GM18502 (cell line): ENCODE data around the gene CYGB.

Experiments used
- ATAC-seq: cut with Tn5 transposase; IDR thresholded peaks from one replicate; pipeline ENCODE4 v1.9.1; 2021; ENCODE audit warnings: mild to moderate bottlenecking; ENCODE audit not compliant: unreplicated experiment, poor library complexity

The CYGB gene

DNA sequence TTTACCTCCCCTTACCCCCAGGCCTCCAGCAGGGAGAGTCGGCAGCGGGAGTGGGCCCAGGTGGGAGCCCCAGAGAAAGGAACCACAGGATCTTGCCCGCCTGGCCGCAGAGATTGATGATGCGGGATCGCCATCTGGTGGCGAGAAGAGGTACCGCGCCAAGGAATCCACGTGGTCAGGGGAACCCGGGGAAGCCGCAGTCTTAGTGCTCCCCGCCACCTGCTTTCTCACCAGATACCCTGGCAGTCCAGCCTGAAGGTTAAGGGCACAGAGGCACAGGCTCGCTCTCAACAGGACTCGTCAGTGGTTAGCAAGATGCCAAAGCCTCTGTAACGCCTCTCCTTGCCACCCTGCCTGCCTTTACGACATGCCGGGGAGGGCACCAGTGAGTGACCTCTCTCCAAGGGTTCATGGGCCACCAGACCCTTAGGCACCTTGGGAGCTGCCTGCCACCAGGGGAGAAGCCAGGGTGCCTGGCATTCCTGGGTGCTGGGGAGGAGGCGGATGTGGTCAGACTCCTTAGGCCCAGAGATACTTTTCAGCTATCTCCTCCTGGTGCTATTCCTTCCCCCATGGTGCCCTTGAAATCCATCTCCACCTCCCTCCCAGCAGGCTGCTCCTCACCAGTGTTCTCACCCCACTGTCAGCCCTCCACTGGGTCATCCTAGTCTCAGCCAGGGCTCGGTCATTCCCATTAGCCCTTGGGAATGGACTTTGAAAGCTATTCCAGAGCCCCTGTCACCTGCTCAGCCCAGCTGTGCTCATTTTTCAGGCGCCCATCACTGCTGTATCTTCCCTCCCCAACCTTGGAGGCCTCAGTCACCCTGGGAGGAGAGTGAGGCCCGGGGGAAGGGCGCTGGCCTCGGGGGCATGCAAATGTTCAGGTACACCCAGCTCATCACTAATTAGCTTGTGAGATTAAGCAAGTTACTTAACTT is 30.8 kb downstream of the CYGB start:
- ATAC-seq = no peak

DNA sequence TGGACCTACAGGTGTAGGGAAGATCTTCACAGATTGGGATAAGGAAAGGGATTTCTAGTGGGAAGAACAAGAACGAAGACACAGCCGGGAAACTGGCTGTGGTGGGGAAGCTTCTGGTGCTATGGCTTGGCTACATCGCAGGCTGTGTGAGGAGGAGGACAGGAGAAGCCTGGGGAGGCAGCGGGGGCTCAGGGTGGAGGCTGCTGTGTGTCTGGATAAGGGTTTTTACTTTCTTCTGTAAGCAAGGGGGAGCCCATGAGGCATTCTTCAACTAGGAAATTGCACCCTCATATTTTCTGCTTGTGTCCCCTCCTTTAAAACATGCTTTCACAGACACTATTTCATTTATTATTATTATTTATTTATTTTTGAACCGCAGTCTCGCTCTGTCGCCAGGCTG is 33.4 kb downstream of the CYGB start:
- no peak for ATAC-seq

DNA sequence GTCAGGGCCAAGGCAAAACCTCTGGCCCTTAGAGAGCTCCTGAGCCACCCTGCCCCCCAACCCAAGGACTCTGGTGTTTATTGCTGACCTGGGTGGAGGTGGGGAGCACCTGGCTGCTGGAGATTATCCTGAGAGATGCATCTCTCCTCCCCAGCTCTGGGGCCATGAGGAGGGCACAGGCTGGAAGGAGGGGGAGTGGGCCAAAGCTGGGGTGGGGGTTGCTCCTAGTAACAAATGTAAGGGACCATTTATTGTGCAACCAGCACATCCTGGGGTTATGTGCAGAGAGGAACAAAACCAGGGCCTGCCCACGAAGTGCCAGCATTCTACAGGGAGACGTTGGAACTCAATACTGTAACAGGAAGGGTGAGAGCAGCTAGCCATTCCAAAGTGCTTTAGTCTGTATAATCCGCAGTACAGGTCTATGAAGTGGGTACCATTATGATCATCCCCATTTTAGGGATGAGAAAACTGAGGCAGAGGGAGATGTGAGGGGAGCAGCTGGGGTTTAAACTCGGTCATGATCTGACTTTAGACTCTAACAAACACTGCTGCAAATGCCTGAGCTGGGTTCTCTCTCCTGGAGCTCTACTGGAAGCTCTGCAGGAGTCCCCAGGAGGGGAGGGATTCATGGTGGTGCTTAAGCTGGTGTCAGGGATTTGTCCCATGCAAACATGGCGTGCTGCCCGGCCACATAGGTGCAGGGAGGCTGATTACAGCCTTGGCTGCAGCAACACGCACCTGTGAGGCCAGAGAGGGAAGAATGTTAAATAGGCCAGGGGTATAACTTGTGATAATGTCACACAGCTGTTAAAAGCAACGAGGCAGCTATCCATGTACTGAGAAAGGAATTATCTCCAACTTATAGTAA is 34.9 kb downstream of the CYGB start:
- no peak for ATAC-seq

DNA sequence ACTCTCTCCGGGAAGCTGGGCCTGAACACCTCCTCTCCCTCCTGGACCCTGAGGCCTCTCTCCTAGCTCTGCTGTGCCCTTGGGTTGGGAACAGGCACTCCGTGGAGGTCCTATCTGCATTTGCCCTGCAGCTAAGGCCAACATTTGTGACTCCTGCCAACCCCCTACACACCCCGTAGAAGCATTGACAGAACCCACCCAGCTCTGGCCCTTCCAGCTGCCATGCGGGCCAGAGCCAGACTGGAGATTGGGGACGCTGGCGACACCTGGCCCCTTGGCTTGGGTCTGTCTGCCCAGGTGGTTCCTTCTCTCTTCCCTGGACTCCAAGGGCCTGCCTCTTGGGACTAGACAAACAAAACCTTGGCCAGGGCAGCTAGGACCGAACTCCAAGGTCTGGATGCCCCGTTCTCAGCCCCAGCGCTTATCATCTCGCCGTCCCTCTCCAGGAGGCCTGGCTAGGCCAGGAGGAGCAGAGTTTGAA is 35.6 kb downstream of the CYGB start:
- ATAC-seq = no peak

DNA sequence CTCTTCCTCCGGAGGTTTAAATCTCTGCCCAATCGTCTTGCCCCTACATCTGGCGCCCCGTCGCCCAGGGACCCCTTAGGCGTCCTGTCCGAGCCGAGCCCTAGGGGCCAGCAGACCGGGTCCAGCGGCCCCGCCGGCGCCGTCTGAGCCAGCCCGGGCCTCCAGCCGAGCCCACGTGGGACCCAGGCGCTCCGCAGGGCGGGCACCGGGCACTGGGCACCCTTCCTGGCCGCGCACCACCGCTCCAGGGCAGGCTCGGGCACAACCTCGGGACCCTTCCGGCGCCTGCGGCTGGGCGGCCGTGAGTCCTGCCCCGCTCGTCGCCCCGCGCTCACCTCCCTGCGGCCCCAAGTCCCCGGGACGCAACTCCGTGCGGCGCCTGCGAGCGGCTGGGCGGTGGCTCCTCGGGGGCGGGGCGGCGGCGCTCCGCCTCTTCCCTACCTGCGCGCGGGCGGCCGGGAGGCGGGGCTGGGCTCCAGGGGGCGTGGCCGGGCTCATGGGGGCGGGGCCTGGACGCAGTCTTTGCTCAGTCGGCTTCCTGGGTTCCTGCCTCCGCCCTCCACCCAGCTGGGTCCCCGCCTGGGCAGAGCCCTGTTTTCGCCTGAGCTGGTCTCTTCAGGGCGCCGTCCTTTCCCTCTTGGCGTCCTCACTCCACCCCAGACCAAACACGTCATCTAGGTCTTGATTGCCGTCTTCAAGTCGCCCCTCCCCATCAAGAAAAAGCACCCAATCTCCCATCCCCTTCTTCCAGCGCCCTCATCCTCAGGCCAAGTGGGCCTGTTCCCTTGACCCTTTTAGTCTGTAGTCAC is 36.3 kb downstream of the CYGB start, which contains the start of gene RHBDF2:
Gene RHBDF2 (minus strand): TSS at position 406 of the 809 bp plus-strand sequence. CDS start 19,899 bp downstream, outside the sequence.
- ATAC-seq = peak; percentile 71

DNA sequence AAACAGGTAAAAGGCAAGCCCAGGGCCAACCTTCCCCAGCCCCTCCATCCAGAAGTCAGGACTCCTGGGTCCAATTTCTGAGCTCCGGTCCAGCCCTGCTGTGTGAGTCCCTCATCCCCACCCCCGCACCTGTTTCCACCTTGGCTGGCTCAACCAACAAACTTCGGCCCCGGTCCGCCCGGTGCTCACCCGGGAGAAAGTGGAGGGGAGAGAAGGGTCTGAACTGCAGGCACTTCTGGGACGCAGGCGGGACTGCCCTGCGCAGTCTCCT is 36.8 kb downstream of the CYGB start:
- ATAC-seq = no peak

DNA sequence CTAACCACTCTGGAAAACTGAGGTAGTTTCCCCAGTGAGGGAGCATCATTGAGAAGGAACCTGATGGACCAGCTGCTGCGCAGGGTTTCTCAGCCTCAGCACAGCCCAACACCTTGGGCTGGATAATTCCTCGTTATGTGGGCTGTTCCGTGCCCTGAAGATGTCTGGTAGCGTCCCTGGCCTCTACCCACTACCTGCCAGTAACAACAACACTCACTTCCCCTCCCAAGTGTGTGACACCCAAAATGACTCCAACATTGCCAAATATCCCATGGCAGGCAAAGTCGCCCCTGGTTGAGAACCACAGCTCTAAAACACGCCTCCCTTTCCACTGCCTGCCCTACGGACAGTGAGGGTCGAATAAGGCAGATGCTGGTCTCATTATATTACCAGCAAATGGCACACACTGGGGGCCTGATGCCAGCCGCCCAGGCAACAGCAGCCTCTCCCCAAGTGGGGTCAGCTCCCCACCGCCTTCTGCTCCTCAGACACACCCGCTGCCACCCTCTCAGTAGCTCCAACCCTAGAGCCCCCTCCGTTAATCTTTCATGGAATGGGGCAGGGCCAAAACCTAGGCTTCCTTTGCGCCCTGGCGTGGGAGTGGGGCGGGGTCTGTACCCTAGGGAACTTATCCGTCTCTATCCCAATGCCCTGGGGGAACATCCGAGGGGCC is 37.3 kb downstream of the CYGB start:
- no peak for ATAC-seq

DNA sequence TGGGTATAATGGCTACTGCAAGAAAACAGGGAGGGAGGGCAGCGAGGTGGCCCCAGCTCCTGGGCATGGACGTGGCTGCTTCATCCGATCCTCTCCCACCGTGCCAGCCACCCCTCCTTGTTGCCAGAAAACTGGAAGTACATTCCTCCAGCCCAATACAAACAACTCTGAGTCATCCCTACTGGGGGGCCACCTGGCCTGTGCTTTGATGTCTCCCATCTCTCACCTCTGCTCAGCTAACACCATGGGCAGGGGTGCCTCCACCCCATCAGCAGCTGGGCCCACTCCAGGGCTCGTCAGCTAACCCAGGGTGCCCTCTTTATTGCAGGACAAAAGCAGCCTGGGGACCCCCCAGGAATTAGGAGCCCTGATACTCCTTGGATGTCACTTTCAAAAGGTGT is 38.2 kb downstream of the CYGB start:
- ATAC-seq = no peak

DNA sequence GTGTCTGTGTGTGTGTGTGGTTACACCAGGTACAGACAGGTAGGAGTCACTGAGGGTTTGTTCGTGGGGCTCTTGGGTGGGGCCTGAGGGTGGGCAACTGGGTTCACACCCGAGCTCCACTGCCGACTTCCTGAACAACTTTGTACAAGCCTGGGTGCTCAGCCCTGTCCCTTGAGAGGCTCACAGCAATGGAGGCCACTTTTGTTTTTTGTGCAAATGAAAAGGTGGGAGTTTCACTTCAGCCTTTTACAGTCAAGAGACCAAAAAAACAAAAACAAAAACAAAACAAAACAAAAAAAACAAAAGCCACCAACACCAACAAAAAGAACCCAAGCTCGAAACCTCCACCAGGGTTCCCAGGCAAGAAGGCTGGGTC is 38.6 kb downstream of the CYGB start:
- no peak for ATAC-seq

DNA sequence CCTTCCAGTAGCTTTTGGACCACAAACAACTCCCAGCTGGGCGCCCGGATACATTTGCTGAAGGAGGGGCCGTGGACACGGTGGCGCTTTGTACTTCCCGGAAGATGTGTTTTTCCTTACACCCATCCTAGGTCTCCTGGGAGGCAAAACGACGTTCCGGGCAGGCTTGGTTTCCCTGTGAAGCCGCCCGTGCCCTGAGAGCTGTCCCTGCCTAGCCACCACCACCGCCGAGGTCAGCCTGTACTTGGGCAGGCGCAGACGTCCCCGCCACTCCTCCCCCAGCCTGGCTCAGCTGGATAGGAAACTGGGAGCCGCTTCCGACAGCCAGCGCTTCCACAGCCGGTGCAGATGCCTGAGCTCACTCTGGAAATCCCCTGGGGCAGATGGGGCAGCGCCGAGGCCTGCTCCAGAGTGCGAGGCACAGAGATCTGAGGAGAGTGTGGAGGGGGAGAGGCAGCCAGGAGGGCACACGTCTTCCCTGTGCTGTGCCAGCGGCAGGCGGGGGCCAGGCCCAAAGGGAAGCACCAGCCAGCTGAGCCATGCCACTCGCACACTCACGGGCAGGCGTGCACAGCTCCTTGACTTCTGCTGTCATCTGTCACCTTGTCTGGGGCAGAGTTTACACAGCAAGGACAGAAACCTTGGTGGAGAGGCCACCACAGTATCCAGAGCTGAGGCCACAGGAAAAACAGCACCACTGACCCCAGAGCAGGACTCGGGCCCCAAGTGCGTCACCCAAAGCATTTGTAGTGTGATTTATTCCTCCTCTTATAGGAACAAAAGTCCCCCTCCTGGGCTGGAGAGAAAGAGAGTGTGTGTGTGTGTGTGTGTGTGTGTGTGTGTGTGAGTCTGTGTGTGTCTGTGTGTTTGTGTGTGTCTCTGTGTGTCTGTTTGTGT is 39.3 kb downstream of the CYGB start:
- ATAC-seq = no peak

DNA sequence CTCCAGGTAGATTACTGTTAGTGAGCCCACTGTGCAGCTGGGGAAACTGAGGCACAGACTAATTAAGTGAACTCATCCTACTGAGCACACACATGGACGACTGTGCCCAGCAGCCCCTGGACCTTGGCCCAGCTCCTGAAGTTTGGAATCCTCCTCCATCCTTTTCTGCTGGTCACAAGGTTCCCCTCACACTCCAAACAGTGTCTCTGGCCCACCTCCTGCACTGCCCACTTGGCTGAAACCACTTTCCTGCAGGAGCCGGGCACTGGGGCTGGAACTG is 39.9 kb downstream of the CYGB start:
- no peak for ATAC-seq

DNA sequence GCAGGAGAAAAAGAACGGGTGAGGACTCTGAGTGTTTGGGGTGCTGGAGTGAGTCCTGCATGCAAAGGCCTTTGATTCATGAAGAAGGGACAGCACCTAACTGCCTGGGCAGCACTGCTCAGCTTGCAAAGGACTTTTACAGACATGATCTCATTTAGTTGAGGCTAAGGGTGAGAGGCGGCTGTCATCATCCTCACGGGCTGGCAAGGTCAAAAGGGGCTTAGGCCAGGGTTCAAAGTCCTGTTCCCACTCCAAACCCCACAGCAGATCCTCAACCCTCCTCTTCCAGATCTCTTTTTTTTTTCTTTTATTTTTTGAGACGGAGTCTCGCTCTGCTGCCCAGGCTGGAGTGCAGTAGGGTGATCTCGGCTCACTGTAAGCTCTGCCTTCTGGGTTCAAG is 41.0 kb downstream of the CYGB start:
- no peak for ATAC-seq

DNA sequence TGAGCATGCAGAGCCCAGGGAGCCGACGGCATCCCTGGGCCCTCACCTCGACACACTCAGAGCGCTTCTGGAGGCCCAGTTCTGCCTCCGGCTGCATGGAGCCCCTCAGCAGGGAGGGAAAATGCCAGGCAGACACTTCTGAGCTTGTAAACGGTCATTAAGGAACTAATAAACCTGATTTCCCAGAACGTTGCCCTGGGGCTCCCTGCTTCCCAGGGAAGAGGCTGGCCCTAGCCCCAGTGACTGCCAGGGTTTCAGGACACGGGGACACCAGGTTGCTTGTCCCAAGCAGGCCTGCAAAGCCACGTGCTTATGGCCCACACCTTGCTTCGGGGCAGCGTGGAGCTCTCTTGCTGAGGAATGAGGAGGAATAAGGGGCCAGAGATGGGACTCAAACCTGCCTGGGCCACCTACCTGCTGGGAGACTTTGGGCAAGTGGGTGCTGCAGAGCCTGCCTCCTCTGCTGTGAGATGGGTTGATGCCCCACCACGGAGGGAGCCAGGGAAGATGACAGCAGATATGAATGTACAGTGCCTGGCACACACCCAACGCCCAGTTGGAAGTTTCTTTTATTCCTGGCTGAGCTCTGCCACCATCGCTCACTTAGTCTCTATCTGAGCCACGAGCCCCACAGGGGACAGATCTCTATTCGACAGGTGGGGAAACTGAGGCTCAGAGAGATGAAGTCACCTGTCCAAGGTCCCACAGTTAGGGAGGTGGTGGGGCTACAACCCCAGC is 41.7 kb downstream of the CYGB start:
- ATAC-seq = no peak

DNA sequence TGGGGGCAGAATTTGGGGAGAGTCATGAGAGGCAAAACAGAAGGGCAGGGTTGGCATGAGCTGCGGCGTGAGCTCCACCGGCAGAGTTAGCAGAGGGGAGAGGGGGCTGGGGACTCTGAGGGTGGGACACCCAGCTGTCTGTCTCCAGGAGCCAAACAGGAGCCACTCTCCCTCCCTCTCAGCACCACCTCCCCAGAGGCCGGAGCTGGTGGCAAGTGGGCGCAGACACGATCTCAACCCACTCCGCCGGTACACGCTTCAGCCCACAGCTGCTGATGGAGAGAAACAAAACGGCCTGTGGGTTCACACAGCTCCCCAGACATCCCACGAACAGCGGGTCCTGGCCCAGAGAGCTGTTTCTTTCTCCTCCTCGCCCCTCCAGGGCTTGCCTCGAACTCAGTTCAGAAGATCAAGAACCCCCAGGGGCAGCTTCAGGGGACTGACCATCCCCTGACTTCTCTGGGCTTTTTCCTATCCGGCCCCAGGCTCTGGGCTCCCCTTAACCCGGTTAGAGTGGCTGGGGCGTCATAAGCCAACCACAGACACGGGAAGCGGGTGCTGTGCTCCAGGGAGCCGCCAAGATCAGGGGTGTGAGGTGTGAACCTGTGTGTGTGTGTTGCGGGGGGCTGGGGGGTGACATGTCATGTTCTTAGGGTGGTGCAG is 43.9 kb downstream of the CYGB start:
- ATAC-seq = peak; percentile 11

DNA sequence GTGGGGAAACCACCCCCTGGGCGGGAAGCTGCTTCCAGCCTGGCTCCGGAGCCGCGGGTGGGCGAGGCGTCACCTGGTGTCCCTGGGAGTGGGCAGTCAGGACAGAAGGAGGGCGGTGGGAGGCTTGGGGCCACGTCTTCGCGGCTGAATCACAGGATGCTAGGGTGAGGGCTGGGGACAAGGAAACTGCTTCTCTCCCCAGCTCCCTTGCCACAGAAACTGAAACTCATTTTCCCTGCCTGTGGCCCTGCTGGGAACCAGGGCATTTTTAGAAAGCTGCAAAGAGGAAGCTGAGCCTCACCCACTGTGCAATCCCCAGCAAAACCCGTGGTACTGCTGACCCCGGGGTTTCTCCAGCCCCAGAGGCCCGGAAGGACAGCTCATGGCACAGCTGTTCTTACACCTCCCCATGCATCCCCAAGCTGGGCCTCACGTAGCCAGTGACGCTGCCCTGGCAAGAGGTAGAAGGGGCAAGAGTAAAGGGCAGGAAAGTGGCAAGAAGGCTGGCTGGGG is 44.5 kb downstream of the CYGB start:
- peak; percentile 42 for ATAC-seq

DNA sequence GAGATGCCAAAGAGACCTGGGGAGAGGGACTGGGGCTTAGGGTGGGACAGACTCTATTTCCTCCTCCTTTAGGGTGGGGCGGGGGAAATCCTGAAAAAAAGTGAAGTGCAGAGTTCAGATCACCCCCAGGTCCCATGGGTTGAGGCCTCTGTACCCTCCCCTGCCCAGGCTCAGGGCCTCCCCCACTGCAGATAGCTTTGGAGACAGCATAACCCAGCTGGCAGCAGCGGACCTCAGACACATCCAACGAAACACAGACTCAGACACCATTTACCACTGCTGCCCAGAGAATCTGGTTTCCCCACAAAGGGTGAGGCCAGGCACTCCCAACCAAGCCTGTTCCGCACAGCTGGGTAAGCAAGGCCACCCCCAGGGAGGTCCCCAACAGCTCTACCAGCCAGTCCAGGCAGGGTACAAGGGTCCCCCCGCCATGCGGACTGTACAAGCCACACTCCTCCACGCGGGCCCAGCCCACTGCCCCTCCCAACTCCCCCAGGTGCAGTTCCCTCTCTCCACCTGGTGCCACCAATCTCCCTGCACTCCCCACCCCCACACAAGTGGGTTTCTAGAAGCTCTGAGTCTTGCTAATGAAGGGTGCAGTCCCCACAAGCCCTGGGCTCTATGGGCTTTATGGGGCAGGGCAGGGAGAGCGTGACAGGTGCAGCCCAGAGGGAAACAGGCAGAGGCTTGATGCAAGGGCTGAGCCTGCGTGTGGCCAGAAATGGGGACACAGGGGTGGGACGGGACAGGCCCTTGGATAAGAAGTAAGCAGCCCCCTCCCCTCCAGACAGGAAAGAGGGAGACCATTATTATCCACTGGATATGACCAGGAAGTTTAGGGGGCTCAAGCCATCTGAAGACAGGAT is 45.2 kb downstream of the CYGB start:
- ATAC-seq = peak; percentile 42
